Measurements from ENCODE around the gene KISS1. TPM values are rescaled to one million over a fixed set of nuclear protein-coding genes. Genes with fewer than 3 reads are reported as not detected.

Gene KISS1
- total RNA-seq, 3 donors from 2014 or later (not counting 1 experiment from before 2014, with no cell fraction given), result not detected

DNA sequence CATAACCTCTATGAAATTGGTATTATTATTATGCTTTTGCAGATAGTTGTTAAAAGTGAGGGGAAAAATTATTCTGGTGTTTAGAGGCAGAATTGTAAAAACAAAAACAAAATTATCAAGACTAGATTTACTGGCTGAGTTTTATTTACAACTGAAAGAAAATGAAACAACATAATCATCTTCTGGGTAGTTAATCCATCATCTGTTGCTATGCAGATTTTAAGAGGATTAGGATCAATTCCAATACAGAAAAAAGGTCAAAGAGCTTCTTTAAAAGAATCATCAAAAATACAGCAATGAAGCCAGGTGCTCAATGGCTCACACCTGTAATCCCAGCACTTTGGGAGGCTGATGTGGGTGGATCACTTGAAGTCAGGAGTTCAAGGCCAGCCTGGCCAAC is 9.2 kb upstream of the KISS1 start:
- H3K27ac ChIP-seq (ENCODE audit: low read length), result no peak overlapping the region
- Mint-ChIP-seq H3K27me3 (ENCODE audit: low read depth in 2 of 2) (peaks cover 31 to 48% of the 10 kb centered on the region in 2 donors), H3K9me3 (no peaks in the 10 kb centered on the region), H3K36me3 (no peaks in the 10 kb centered on the region), H3K4me1 (no peaks in the 10 kb centered on the region), H3K4me3 (no peak overlapping the region), H3K27ac (no peak overlapping the region)
- DNase-seq, result no peak
- intact Hi-C loops (cut with micrococcal nuclease), result no loop called here
- TF ChIP-seq, protein P1, sequence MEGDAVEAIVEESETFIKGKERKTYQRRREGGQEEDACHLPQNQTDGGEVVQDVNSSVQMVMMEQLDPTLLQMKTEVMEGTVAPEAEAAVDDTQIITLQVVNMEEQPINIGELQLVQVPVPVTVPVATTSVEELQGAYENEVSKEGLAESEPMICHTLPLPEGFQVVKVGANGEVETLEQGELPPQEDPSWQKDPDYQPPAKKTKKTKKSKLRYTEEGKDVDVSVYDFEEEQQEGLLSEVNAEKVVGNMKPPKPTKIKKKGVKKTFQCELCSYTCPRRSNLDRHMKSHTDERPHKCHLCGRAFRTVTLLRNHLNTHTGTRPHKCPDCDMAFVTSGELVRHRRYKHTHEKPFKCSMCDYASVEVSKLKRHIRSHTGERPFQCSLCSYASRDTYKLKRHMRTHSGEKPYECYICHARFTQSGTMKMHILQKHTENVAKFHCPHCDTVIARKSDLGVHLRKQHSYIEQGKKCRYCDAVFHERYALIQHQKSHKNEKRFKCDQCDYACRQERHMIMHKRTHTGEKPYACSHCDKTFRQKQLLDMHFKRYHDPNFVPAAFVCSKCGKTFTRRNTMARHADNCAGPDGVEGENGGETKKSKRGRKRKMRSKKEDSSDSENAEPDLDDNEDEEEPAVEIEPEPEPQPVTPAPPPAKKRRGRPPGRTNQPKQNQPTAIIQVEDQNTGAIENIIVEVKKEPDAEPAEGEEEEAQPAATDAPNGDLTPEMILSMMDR (IDR thresholded peaks at IDR 0.05), result no peak
- ATAC-seq, result no peak
- H3K27me3 ChIP-seq (ENCODE audit: control insufficient read depth, insufficient read depth, low read length), result peaks cover 2% of the 10 kb centered on the region
- peaks cover 4% of the 10 kb centered on the region for H3K4me1 ChIP-seq (ENCODE audit: control insufficient read depth, insufficient read depth, low read length)
- no peak overlapping the region for H3K4me3 ChIP-seq (ENCODE audit: low read length)
- H3K9me3 ChIP-seq (ENCODE audit: control insufficient read depth, insufficient read depth, low read length), result no peaks in the 10 kb centered on the region
- no peaks in the 10 kb centered on the region for H3K36me3 ChIP-seq (ENCODE audit: control insufficient read depth, insufficient read depth, low read length)

DNA sequence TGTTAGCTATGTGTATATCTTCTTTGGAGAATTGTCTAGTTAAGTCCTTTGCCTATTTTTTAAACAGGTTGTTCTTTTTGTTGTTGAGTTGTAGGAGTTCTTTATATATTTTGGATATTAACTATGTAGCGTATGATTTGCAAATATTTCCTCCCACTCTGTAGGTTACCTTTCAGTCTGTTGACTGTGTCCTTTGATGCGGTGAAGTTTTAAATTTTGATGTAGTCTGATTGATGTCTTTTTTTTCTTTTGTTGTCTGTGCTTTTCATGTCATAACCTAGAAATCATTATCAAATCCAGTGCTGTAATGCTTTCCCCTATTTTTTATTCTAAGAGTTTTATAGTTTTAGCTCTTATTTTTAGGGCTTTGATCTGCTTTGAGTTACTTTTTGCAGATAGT is 8.7 kb upstream of the KISS1 start:
- Mint-ChIP-seq H3K9me3 (no peaks in the 10 kb centered on the region), H3K27me3 (ENCODE audit: low read depth in 2 of 2) (peaks cover 28 to 48% of the 10 kb centered on the region in 2 donors), H3K4me1 (no peaks in the 10 kb centered on the region), H3K27ac (no peak overlapping the region), H3K36me3 (no peaks in the 10 kb centered on the region), H3K4me3 (no peak overlapping the region)
- TF ChIP-seq, protein P1 (IDR thresholded peaks at IDR 0.05), result no peak
- H3K27ac ChIP-seq (ENCODE audit: low read length), result no peak overlapping the region
- WGBS (ENCODE audit: insufficient coverage), result no CpG with 5 or more reads among the region's 2 CpGs
- H3K9me3 ChIP-seq (ENCODE audit: control insufficient read depth, insufficient read depth, low read length), result no peaks in the 10 kb centered on the region
- DNase-seq (peak in 1 of 2 donors; percentile 40), ATAC-seq (no peak)
- no peak overlapping the region for H3K4me3 ChIP-seq (ENCODE audit: low read length)
- intact Hi-C loops (cut with micrococcal nuclease), result no loop called here
- H3K27me3 ChIP-seq (ENCODE audit: control insufficient read depth, insufficient read depth, low read length), result peaks cover 2% of the 10 kb centered on the region
- H3K36me3 ChIP-seq (ENCODE audit: control insufficient read depth, insufficient read depth, low read length), result no peaks in the 10 kb centered on the region
- peaks cover 4% of the 10 kb centered on the region for H3K4me1 ChIP-seq (ENCODE audit: control insufficient read depth, insufficient read depth, low read length)

DNA sequence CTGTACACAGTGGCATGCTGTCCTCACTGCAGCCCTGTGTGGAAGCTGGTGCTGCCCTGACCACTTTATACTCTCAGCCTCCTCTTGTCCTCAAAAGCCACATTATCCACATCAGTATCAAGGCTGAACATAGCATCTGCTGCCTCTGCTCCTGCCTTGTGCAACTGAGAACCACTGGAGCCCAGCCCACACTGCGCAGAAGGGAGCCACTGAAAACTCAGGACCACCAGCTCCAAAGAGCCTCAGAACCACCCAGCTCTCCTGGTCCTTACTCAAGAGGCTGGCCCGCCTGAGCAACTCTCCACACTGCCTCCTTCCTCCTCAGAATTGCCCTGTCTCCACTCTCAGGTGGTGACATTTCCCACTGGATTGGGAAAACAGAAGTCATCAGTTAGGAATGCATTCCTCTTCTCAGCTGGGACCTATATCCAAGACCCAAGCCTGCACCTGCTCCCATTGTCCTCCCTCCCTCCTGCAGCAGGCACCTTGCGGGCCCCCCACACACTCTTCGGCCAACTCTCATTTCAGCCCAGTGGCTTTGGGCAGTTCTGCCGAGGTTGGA is 7.0 kb upstream of the KISS1 start:
- TF ChIP-seq, protein P1 (IDR thresholded peaks at IDR 0.05), result no peak
- no peaks in the 10 kb centered on the region for H3K36me3 ChIP-seq (ENCODE audit: control insufficient read depth, insufficient read depth, low read length)

DNA sequence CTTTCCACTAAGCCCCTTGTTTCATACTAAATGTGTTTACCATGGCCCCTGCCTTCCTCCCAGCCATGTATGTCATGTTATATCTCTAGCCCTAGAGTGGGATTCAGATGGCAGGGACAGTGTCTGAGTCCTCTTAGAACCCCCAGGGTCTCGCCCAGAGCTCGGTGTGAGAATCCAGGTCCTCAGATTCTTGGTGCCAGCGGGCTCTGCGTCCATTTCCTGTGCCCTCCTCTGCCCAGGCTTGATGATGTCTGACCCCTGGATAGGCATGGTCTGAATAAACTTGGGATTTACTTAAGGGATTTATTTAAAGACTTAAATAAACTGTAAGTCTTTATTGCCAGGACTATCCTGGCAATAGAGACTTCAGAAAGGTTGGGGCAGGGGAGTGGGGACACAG is 6.2 kb upstream of the KISS1 start:
- no peaks in the 10 kb centered on the region for H3K9me3 Mint-ChIP-seq
- H3K27ac Mint-ChIP-seq, result no peak overlapping the region
- ATAC-seq, result no peak
- H3K36me3 Mint-ChIP-seq, result no peaks in the 10 kb centered on the region
- Histone ChIP-seq H3K27me3 (ENCODE audit: control insufficient read depth, insufficient read depth, low read length) (peaks cover 2% of the 10 kb centered on the region), H3K27ac (ENCODE audit: low read length) (no peak overlapping the region), H3K9me3 (ENCODE audit: control insufficient read depth, insufficient read depth, low read length) (no peaks in the 10 kb centered on the region), H3K4me3 (ENCODE audit: low read length) (no peak overlapping the region), H3K4me1 (ENCODE audit: control insufficient read depth, insufficient read depth, low read length) (peaks cover 4% of the 10 kb centered on the region), H3K36me3 (ENCODE audit: control insufficient read depth, insufficient read depth, low read length) (no peaks in the 10 kb centered on the region)
- WGBS (ENCODE audit: insufficient coverage), result 95% methylated on average over 4 of the region's 4 CpGs
- DNase-seq, result no peak
- peaks cover 28 to 42% of the 10 kb centered on the region in 2 donors for H3K27me3 Mint-ChIP-seq (ENCODE audit: low read depth in 2 of 2)
- intact Hi-C loops (cut with micrococcal nuclease), result no loop called here
- TF ChIP-seq, protein P1 (IDR thresholded peaks at IDR 0.05), result no peak
- no peaks in the 10 kb centered on the region for H3K4me1 Mint-ChIP-seq
- H3K4me3 Mint-ChIP-seq, result no peak overlapping the region

More for the DNA sequence above, 7.0 kb upstream of the KISS1 start:
- DNase-seq (no peak), ATAC-seq (no peak)
- Histone ChIP-seq H3K4me1 (ENCODE audit: control insufficient read depth, insufficient read depth, low read length) (peaks cover 4% of the 10 kb centered on the region), H3K27me3 (ENCODE audit: control insufficient read depth, insufficient read depth, low read length) (peaks cover 2% of the 10 kb centered on the region), H3K4me3 (ENCODE audit: low read length) (no peak overlapping the region), H3K27ac (ENCODE audit: low read length) (no peak overlapping the region), H3K9me3 (ENCODE audit: control insufficient read depth, insufficient read depth, low read length) (no peaks in the 10 kb centered on the region)
- 89% methylated on average over 5 of the region's 5 CpGs for WGBS (ENCODE audit: insufficient coverage)
- Mint-ChIP-seq H3K9me3 (no peaks in the 10 kb centered on the region), H3K27me3 (ENCODE audit: low read depth in 2 of 2) (peaks cover 28 to 48% of the 10 kb centered on the region in 2 donors), H3K36me3 (no peaks in the 10 kb centered on the region), H3K4me3 (no peak overlapping the region), H3K4me1 (no peaks in the 10 kb centered on the region), H3K27ac (no peak overlapping the region)
- intact Hi-C loops (cut with micrococcal nuclease), result no loop called here

Data from natural killer cell (primary cell).